DND-41 (cell line): ENCODE results near the gene DNAH11.

Experiments used
- ATAC-seq: fragments of 200-7000 bp; cut with Tn5 transposase; 3 replicates; pipeline ENCODE4 v1.9.1; 2021; ENCODE audit warnings: low read depth; ENCODE audit not compliant: insufficient read depth
- DNase-seq: peaks from one replicate; pipeline ENCODE4 v3.0.0-alpha.2; 2020
- H2AFZ ChIP-seq: 2 replicates; pipeline ENCODE4 v1.6.0; 2012; ENCODE audit warnings: low read depth, low read length
- H3K27ac ChIP-seq: 2 replicates; pipeline ENCODE4 v1.5.1; 2012; ENCODE audit warnings: low read length, inconsistent platforms
- H3K27me3 ChIP-seq: fragments of 200-600 bp; sonication (generic); 2 replicates; pipeline ENCODE4 v1.6.0; 2012; ENCODE audit warnings: low read length, mild to moderate bottlenecking, inconsistent platforms; ENCODE audit not compliant: insufficient read depth, poor library complexity
- H3K36me3 ChIP-seq: 2 replicates; pipeline ENCODE4 v1.5.1; 2012; ENCODE audit warnings: low read length, inconsistent platforms; ENCODE audit not compliant: insufficient read depth
- H3K4me1 ChIP-seq: 2 replicates; pipeline ENCODE4 v1.5.1; 2012; ENCODE audit warnings: mild to moderate bottlenecking, low read length; ENCODE audit not compliant: insufficient read depth
- H3K4me2 ChIP-seq: 2 replicates; pipeline ENCODE4 v1.6.0; 2012; ENCODE audit warnings: mild to moderate bottlenecking, moderate library complexity, low read length, inconsistent platforms; ENCODE audit not compliant: insufficient read depth
- H3K4me3 ChIP-seq, 2 experiments: fragments of 200-600 bp in 1 of 2; shearing (Covaris generic) in 1 of 2; 2 replicates each; pipeline ENCODE4 v1.5.1; 2012 to 2016; ENCODE audit warnings: inconsistent platforms in 2 of 2, low read length in 2 of 2, mild to moderate bottlenecking in 2 of 2, low read depth in 1 of 2, moderate library complexity in 1 of 2
- H3K79me2 ChIP-seq: 2 replicates; pipeline ENCODE4 v1.6.0; 2012; ENCODE audit warnings: low read length, inconsistent platforms; ENCODE audit not compliant: insufficient read depth
- H3K9ac ChIP-seq: 2 replicates; pipeline ENCODE4 v1.6.0; 2012; ENCODE audit warnings: low read depth, mild to moderate bottlenecking, inconsistent platforms, low read length, moderate library complexity
- H3K9me3 ChIP-seq: 2 replicates; pipeline ENCODE4 v1.5.1; 2012; ENCODE audit warnings: low read length, moderate library complexity, mild to moderate bottlenecking, inconsistent platforms; ENCODE audit not compliant: insufficient read depth, severe bottlenecking
- H4K20me1 ChIP-seq: 2 replicates; pipeline ENCODE4 v1.6.0; 2012; ENCODE audit warnings: low read length; ENCODE audit not compliant: insufficient read depth
- EZH2 ChIP-seq: IDR thresholded peaks from 3 replicates; pipeline ENCODE4 v1.6.1; 2012; ENCODE audit warnings: borderline replicate concordance, low read depth, mild to moderate bottlenecking, moderate library complexity, low read length, inconsistent platforms; ENCODE audit not compliant: severe bottlenecking
- TF ChIP-seq, protein P1 (sequence below): IDR thresholded peaks from 2 replicates; pipeline ENCODE4 v1.5.1; 2012; ENCODE audit warnings: borderline replicate concordance, low read length, moderate library complexity, mild to moderate bottlenecking; ENCODE audit not compliant: poor library complexity, severe bottlenecking; ENCODE audit errors: extremely low read depth

Gene DNAH11

GRCh38 chr7:21934808-21935207, 392.0 kb downstream of the DNAH11 start:
- Histone ChIP-seq H3K4me2 (no peak overlapping the region), H2AFZ (no peak overlapping the region), H3K4me3 (no peak overlapping the region), H3K9me3 (no peaks in the 10 kb centered on the region), H3K9ac (no peak overlapping the region), H3K27me3 (no peaks in the 10 kb centered on the region), H3K79me2 (no peaks in the 10 kb centered on the region), H3K36me3 (no peaks in the 10 kb centered on the region), H3K4me1 (no peaks in the 10 kb centered on the region), H3K27ac (no peak overlapping the region), H4K20me1 (no peaks in the 10 kb centered on the region)
- DNase-seq (no peak), ATAC-seq (no peak)
- TF ChIP-seq, protein P1, sequence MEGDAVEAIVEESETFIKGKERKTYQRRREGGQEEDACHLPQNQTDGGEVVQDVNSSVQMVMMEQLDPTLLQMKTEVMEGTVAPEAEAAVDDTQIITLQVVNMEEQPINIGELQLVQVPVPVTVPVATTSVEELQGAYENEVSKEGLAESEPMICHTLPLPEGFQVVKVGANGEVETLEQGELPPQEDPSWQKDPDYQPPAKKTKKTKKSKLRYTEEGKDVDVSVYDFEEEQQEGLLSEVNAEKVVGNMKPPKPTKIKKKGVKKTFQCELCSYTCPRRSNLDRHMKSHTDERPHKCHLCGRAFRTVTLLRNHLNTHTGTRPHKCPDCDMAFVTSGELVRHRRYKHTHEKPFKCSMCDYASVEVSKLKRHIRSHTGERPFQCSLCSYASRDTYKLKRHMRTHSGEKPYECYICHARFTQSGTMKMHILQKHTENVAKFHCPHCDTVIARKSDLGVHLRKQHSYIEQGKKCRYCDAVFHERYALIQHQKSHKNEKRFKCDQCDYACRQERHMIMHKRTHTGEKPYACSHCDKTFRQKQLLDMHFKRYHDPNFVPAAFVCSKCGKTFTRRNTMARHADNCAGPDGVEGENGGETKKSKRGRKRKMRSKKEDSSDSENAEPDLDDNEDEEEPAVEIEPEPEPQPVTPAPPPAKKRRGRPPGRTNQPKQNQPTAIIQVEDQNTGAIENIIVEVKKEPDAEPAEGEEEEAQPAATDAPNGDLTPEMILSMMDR, result no peak
- TF ChIP-seq EZH2, result no peak

DNA sequence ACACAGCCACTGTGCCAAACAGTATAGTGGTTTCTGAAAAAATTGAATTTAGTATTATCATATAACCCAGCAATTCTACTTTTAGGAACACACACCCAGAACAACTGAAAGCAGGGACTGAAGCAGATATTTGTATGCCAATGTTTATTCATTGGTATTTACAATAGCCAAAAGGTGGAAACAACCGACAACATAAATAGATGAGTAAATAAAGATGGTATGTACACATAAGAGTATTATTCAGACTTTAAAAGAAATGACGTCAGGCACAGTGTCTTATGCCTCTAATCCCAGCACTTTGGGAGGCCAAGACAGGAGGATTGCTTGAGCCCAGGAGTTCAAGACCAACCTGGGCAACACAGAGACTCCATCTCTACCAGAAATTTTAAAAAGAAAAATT, 395.6 kb downstream of the DNAH11 start:
- DNase-seq, result no peak
- no peaks in the 10 kb centered on the region for H4K20me1 ChIP-seq
- H3K4me2 ChIP-seq, result no peak overlapping the region
- peaks cover 9% of the 10 kb centered on the region for H3K27me3 ChIP-seq
- H3K4me1 ChIP-seq, result no peaks in the 10 kb centered on the region
- no peaks in the 10 kb centered on the region for H3K36me3 ChIP-seq
- no peak for ATAC-seq
- no peaks in the 10 kb centered on the region for H3K79me2 ChIP-seq
- no peak overlapping the region for H3K27ac ChIP-seq
- H3K4me3 ChIP-seq, result no peak overlapping the region
- no peaks in the 10 kb centered on the region for H3K9me3 ChIP-seq
- H2AFZ ChIP-seq, result no peak overlapping the region
- no peak for TF ChIP-seq EZH2
- TF ChIP-seq, protein P1, result no peak
- no peak overlapping the region for H3K9ac ChIP-seq

DNA sequence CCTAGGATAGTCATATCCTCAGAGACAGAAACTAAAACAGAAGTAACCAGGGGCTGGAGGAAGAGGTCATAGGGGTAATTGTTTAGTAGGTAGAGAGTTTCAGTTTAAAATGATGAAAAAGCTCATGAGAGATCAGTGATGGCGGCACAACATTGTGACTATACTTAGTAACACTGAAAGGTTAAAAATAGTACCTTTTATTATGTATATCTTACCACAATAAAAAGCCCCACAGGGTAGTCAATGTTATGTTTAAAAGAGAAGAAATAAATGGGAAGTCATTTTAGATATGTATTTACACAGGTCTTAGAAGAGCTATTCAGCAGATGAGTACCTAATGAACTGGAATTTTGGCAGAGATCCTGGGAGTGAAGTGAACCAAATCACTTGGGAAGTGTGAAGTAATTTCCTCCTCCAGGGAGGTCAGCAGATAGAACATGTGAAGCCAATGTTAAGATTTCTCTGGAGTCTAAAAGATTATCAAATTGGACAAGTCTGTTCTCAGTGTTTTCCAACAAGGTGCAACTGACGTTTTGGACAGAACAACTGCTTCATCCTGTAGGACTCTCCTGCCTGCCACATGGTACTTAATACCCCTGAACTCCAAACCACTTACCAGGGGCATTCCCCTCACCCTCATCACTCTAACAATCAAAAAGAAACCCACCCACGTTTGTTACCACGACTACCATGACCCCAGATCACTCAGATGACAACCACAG, 396.5 kb downstream of the DNAH11 start:
- Histone ChIP-seq H2AFZ (no peak overlapping the region), H3K4me3 (no peak overlapping the region), H3K4me2 (no peak overlapping the region), H3K27ac (no peak overlapping the region), H3K79me2 (no peaks in the 10 kb centered on the region), H3K9me3 (no peaks in the 10 kb centered on the region), H3K9ac (no peak overlapping the region), H3K27me3 (peaks cover 9% of the 10 kb centered on the region), H3K36me3 (no peaks in the 10 kb centered on the region), H3K4me1 (no peaks in the 10 kb centered on the region), H4K20me1 (no peaks in the 10 kb centered on the region)
- DNase-seq, result no peak
- TF ChIP-seq, protein P1, result no peak
- TF ChIP-seq EZH2, result no peak
- ATAC-seq, result no peak
